Fibroblast of the aortic adventitia (primary cell): ENCODE results near the gene ITGAE. TPM values are rescaled to one million over a fixed set of nuclear protein-coding genes. Genes with fewer than 3 reads are reported as not detected.
"Not testable (repeated sequence)": the region's sequence is repeated elsewhere in the genome, so short reads cannot be mapped to it uniquely, and the experiment has no call there.

Source experiments
- DNase-seq: peaks from one replicate; pipeline ENCODE4 v3.0.0-alpha.2; 2010; ENCODE audit warnings: low read depth
- H3K4me3 ChIP-seq: 2 replicates; pipeline ENCODE4 v1.5.1; 2011; ENCODE audit warnings: low read depth, mild to moderate bottlenecking, control low read depth, low read length, moderate library complexity
- CTCF ChIP-seq: IDR thresholded peaks from 2 replicates; pipeline ENCODE4 v1.5.1; 2011; ENCODE audit warnings: mild to moderate bottlenecking, low read length, control low read depth, inconsistent platforms; ENCODE audit not compliant: insufficient read depth
- total RNA-seq: library from RNA; depleted of rRNA; stranded (reverse); fragments of >200 nt; gene quantifications from 2 replicates; pipeline ENCODE4 v1.2.3, GENCODE V29; 2012; ENCODE audit warnings: low replicate concordance

ITGAE gene
- total RNA-seq, 1 donor: 37.4 TPM

GRCh38 chr17:3845291-3845620 lies 44.3 kb upstream of the ITGAE start:
- no peak for TF ChIP-seq CTCF
- peak overlapping the region; percentile 83 for H3K4me3 ChIP-seq
- DNase-seq: no peak

GRCh38 chr17:3844556-3844955 lies 43.6 kb upstream of the ITGAE start:
- H3K4me3 ChIP-seq: peak overlapping the region; percentile 83
- not testable (repeated sequence) for DNase-seq

GRCh38 chr17:3843935-3844516 lies 43.0 kb upstream of the ITGAE start:
- DNase-seq: peak; percentile 34
- no peak overlapping the region for H3K4me3 ChIP-seq
- peak; percentile 59 for TF ChIP-seq CTCF

GRCh38 chr17:3838206-3838605 lies 37.2 kb upstream of the ITGAE start:
- TF ChIP-seq CTCF: no peak

GRCh38 chr17:3836551-3836950 lies 35.6 kb upstream of the ITGAE start:
- no peak for DNase-seq
- no peak for TF ChIP-seq CTCF
- no peak overlapping the region for H3K4me3 ChIP-seq

More at GRCh38 chr17:3838206-3838605, 37.2 kb upstream of the ITGAE start:
- DNase-seq: no peak
- H3K4me3 ChIP-seq: no peak overlapping the region

GRCh38 chr17:3835410-3836229 lies 34.6 kb upstream of the ITGAE start:
- DNase-seq: no peak
- TF ChIP-seq CTCF: no peak
- H3K4me3 ChIP-seq: no peak overlapping the region

GRCh38 chr17:3834811-3835210 lies 33.8 kb upstream of the ITGAE start:
- TF ChIP-seq CTCF: no peak
- no peak for DNase-seq
- H3K4me3 ChIP-seq: no peak overlapping the region
